Activated B cell treated with CpG ODN at 0.5 μM for 24 hours (primary cell): Measurements from ENCODE around the gene ARHGAP19. TPM values are rescaled to one million over a fixed set of nuclear protein-coding genes. Genes with fewer than 3 reads are reported as not detected.

Experiments
- ATAC-seq: fragments of 200-7000 bp; cut with Tn5 transposase; one replicate; pipeline ENCODE4 v1.10.0; 2021; ENCODE audit warnings: low read depth, mild to moderate bottlenecking, moderate library complexity
- CTCF ChIA-PET: fragments of 350-600 bp; sonication (Branson Sonifier 250); formaldehyde crosslinking; loops from one replicate; lab custom pipeline; 2021; ENCODE audit warnings: antibody characterized with exemption; lab: Charles Lee
- POLR2A ChIA-PET: fragments of 350-600 bp; sonication (Branson Sonifier 250); formaldehyde crosslinking; loops from one replicate; lab custom pipeline; 2021; ENCODE audit warnings: antibody characterized with exemption; lab: Charles Lee
- DNase-seq: peaks from one replicate; pipeline ENCODE4 v3.0.0; 2022
- H3K27ac Mint-ChIP-seq: one replicate; pipeline ENCODE4 v1.8.0; 2020; ENCODE audit warnings: mixed read lengths
- H3K27me3 Mint-ChIP-seq: one replicate; pipeline ENCODE4 v1.8.0; 2021; ENCODE audit warnings: mixed read lengths
- H3K36me3 Mint-ChIP-seq: one replicate; pipeline ENCODE4 v1.8.0; 2021; ENCODE audit warnings: low read depth, mixed read lengths
- H3K4me1 Mint-ChIP-seq: one replicate; pipeline ENCODE4 v1.8.0; 2021; ENCODE audit warnings: mixed read lengths
- H3K4me3 Mint-ChIP-seq: one replicate; pipeline ENCODE4 v1.8.0; 2020; ENCODE audit warnings: mild to moderate bottlenecking, mixed read lengths
- H3K9me3 Mint-ChIP-seq: one replicate; pipeline ENCODE4 v1.8.0; 2020; ENCODE audit warnings: mixed read lengths
- intact Hi-C: fragments of 100-400 bp; cut with micrococcal nuclease; formaldehyde crosslinking; loops from one replicate; pipeline ENCODE4 v1.15.1; 2024
- total RNA-seq: library from RNA; stranded (reverse); gene quantifications from 2 replicates; pipeline ENCODE4 v1.2.3, GENCODE V29; 2022
- TF ChIP-seq, protein P1 (sequence below): fragments of 200-600 bp; IDR thresholded peaks from one replicate; pipeline ENCODE4 v1.8.0; 2022; ENCODE audit warnings: antibody characterized with exemption, mild to moderate bottlenecking

ARHGAP19 gene
- total RNA-seq, 1 donor from 2014 or later: 14.7 TPM

DNA sequence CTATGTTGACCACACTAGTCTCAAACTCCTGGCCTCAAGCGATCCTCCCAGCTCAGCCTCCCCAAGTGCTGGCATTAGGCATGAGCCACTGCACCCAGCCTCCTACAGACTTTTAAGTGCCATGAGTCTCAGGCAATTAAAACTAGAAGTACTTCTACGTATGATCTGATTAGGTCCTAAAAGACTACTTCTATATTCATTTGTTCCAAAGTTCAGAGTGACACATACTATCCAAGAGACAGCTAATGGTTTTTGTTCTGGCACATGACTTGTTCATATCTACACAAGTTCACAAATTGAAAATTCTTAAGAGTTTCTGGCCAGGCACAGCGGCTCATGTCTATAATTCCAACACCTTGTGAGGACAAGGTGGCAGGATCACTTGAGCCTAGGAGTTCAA is 11.7 kb downstream of the ARHGAP19 start:
- ChIA-PET POLR2A (no interaction called here), CTCF (no interaction called here)
- TF ChIP-seq, protein P1, sequence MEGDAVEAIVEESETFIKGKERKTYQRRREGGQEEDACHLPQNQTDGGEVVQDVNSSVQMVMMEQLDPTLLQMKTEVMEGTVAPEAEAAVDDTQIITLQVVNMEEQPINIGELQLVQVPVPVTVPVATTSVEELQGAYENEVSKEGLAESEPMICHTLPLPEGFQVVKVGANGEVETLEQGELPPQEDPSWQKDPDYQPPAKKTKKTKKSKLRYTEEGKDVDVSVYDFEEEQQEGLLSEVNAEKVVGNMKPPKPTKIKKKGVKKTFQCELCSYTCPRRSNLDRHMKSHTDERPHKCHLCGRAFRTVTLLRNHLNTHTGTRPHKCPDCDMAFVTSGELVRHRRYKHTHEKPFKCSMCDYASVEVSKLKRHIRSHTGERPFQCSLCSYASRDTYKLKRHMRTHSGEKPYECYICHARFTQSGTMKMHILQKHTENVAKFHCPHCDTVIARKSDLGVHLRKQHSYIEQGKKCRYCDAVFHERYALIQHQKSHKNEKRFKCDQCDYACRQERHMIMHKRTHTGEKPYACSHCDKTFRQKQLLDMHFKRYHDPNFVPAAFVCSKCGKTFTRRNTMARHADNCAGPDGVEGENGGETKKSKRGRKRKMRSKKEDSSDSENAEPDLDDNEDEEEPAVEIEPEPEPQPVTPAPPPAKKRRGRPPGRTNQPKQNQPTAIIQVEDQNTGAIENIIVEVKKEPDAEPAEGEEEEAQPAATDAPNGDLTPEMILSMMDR: no peak
- ATAC-seq (no peak), DNase-seq (no peak)
- no peak overlapping the region for H3K4me3 Mint-ChIP-seq
- H3K9me3 Mint-ChIP-seq: no peaks in the 10 kb centered on the region
- no peaks in the 10 kb centered on the region for H3K36me3 Mint-ChIP-seq
- H3K4me1 Mint-ChIP-seq: peaks cover 17% of the 10 kb centered on the region
- intact Hi-C loops: no loop called here
- H3K27me3 Mint-ChIP-seq: no peaks in the 10 kb centered on the region
- no peak overlapping the region for H3K27ac Mint-ChIP-seq

DNA sequence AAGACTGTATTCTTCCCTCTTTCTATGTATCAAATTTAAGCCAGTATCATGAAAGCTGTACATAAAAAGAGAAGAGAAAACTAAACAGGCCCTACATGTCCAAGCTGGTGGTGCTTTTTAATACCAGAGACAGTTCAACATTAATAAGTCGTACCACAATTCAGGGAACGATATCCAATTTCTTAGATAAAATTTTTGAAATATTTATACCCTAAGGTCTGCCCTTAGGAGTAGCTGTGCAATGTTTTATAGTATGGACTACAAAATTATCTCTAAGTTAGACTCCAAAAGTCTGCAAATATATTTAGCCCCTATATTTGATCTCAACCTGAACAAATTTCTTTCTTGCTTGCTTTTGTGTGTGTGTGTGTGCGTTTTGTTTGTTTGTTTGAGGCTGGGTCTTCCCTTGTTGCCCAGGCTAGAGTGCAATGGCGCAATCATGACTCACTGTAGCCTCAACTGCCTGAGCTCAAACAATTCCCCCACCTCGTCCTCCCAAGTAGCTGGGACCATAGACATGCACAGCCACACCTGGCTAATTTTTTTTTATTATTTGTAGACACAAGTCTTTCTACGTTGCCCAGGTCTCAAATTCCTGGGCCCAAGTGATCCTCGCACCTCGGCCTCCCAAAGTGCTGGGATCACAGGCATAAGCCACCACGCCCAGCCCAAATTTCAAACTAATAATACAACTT is 13.2 kb downstream of the ARHGAP19 start:
- H3K27ac Mint-ChIP-seq: no peak overlapping the region
- H3K4me1 Mint-ChIP-seq: peaks cover 20% of the 10 kb centered on the region
- TF ChIP-seq, protein P1: no peak
- POLR2A ChIA-PET: interaction anchor here (0.7 to 1.0 kb wide), 2 partner anchors 74 to 114 kb away, joined by 3 to 4 read pairs; no protein-coding TSS in a partner anchor
- no peaks in the 10 kb centered on the region for H3K36me3 Mint-ChIP-seq
- ATAC-seq: no peak
- no peak overlapping the region for H3K4me3 Mint-ChIP-seq
- DNase-seq: no peak
- intact Hi-C loops: loop anchor here (2.0 to 10.0 kb wide), 4 partner anchors 14 to 276 kb away; partner anchors contain the start of genes ARHGAP19 and FRAT1
- CTCF ChIA-PET: interaction anchor here (0.6 to 2.1 kb wide), 20 partner anchors 8 to 457 kb away, joined by 3 to 9 read pairs (median 3); partner anchors contain the start of genes ARHGAP19, FRAT2 and RRP12
- no peaks in the 10 kb centered on the region for H3K9me3 Mint-ChIP-seq
- H3K27me3 Mint-ChIP-seq: no peaks in the 10 kb centered on the region

DNA sequence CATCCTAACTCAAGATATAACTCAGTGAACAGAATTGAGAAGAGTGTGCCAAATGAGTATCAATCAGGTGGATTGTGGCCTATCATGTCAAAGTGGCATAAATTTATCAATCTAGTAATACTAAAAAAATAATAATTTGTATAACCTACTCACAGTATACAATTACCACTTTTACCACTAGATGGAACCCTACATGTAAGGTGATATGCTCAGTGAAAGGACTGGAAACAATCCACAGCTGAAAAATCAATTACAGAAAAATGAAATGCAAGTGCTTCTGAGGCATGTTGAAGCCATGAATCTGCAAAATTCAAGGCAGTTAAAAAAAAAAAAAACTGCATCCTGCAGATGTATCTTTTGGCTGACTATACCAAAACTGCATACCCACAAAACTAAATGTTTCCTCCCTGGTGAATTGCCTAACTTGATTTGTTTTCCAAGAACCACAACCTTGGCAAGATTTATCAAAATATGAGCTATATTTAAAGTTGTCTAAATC is 13.9 kb downstream of the ARHGAP19 start:
- Mint-ChIP-seq H3K4me3 (no peak overlapping the region), H3K9me3 (no peaks in the 10 kb centered on the region), H3K27ac (no peak overlapping the region), H3K36me3 (no peaks in the 10 kb centered on the region), H3K4me1 (peaks cover 20% of the 10 kb centered on the region), H3K27me3 (no peaks in the 10 kb centered on the region)
- DNase-seq (no peak), ATAC-seq (peak; percentile 67)
- intact Hi-C loops: loop anchor here (2.0 to 10.0 kb wide), 4 partner anchors 14 to 276 kb away; partner anchors contain the start of genes ARHGAP19 and FRAT1
- ChIA-PET CTCF (interaction anchor here (0.6 to 2.1 kb wide), 20 partner anchors 8 to 458 kb away, joined by 3 to 9 read pairs (median 3); partner anchors contain the start of genes ARHGAP19, FRAT2 and RRP12), POLR2A (interaction anchor here (0.7 to 1.0 kb wide), 3 partner anchors 74 to 113 kb away, joined by 3 to 4 read pairs (median 4); no protein-coding TSS in a partner anchor)
- TF ChIP-seq, protein P1: peak; percentile 49

DNA sequence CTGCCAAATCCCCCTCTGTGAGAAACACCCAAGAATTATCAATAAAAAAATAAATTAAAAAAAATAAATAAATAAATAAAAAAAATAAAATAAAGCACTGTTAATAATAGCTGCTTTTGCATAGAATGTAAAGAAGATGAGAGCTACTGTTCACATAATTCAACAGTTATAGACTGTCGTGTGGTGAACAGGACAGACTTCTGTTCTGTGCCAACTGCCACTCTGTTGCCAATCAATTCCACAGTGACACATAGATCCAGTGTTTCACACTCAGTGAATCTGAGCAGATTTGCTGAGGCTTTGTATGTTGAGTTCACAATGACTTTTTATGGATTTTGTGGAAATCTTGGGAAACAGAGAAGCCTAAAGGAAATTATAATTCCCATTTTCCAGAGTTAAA is 14.9 kb downstream of the ARHGAP19 start:
- no peaks in the 10 kb centered on the region for H3K36me3 Mint-ChIP-seq
- POLR2A ChIA-PET: no interaction called here
- H3K27me3 Mint-ChIP-seq: no peaks in the 10 kb centered on the region
- H3K9me3 Mint-ChIP-seq: no peaks in the 10 kb centered on the region
- intact Hi-C loops: loop anchor here (5.0 to 10.0 kb wide), 2 partner anchors 40 to 277 kb away; partner anchors contain the start of gene FRAT1
- H3K27ac Mint-ChIP-seq: no peak overlapping the region
- H3K4me1 Mint-ChIP-seq: peaks cover 20% of the 10 kb centered on the region
- DNase-seq: no peak
- TF ChIP-seq, protein P1: no peak
- CTCF ChIA-PET: interaction anchor here (2.1 kb wide), 1 partner anchor 43 kb away, joined by 9 read pairs; no protein-coding TSS in a partner anchor
- ATAC-seq: no peak
- no peak overlapping the region for H3K4me3 Mint-ChIP-seq

DNA sequence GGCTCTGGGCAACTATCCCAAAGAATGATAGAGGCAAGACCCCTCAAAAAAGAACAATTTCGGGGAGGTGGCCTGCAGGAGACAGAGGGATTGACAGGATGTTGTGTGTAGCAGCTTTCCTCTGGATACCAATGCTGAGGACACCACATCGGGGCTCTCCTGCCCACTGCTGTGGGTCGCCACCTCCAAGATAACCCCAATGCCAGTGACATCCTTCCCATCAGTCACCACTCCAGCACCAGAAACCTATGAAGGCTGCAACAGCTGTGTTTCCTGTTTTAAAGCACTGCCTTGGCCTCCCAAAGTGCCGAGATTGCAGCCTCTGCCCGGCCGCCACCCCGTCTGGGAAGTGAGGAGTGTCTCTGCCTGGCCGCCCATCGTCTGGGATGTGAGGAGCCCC is 17.6 kb downstream of the ARHGAP19 start:
- no peaks in the 10 kb centered on the region for H3K9me3 Mint-ChIP-seq
- POLR2A ChIA-PET: interaction anchor here (0.5 to 0.6 kb wide), 2 partner anchors 14 to 19 kb away, joined by 4 to 16 read pairs; no protein-coding TSS in a partner anchor

More for the DNA sequence above, 17.6 kb downstream of the ARHGAP19 start:
- Mint-ChIP-seq H3K4me3 (peak overlapping the region; percentile 38), H3K4me1 (peaks cover 17% of the 10 kb centered on the region), H3K27me3 (no peaks in the 10 kb centered on the region), H3K27ac (no peak overlapping the region), H3K36me3 (peaks cover 3% of the 10 kb centered on the region)
- DNase-seq: no peak
- CTCF ChIA-PET: interaction anchor here (0.7 to 1.0 kb wide), 3 partner anchors 10 to 161 kb away, joined by 3 read pairs; no protein-coding TSS in a partner anchor
- no peak for ATAC-seq
- TF ChIP-seq, protein P1: no peak
- intact Hi-C loops: loop anchor here (5.0 to 10.0 kb wide), 2 partner anchors 42 to 280 kb away; partner anchors contain the start of gene FRAT1
